HTR-8/SVneo (cell line): ENCODE results near the gene LDLRAD4.
"Not testable (repeated sequence)": the region's sequence is repeated elsewhere in the genome, so short reads cannot be mapped to it uniquely, and the experiment has no call there.

Experiments used
- DNase-seq: peaks from one replicate; pipeline ENCODE4 v3.0.0; 2011; ENCODE audit warnings: low spot score, mixed read lengths; ENCODE audit not compliant: insufficient read length
- FAIRE-seq: peaks from 2 replicates; lab custom pipeline; 2011; peaks lifted over from hg19 to GRCh38; lab: Jason Lieb, UNC

The LDLRAD4 gene

DNA sequence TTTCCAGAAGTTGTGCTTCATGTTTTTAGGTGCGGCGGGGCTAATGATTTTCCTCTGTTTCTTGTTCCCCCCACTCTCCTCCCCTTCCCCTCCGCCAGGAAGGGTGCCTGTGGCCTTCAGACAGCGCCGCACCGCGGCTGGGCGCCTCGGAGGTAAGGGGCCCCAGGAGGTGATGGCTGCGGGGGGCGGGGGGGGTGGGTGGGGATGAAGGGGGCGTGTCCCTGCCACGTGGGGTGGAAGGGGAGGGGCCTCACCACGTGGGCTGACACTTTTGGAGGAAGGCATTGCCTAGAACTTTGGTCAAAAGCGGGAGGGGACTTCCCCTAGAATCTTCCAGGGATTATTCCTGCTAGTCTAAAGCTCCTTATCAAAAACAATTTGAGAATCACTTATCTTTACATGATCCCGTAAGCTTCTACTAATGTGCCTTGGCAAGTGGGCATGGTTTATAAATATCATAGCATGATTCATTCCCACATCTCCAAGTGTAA lies 424.7 kb downstream of the LDLRAD4 start:
- FAIRE-seq (no peak), DNase-seq (no peak)

DNA sequence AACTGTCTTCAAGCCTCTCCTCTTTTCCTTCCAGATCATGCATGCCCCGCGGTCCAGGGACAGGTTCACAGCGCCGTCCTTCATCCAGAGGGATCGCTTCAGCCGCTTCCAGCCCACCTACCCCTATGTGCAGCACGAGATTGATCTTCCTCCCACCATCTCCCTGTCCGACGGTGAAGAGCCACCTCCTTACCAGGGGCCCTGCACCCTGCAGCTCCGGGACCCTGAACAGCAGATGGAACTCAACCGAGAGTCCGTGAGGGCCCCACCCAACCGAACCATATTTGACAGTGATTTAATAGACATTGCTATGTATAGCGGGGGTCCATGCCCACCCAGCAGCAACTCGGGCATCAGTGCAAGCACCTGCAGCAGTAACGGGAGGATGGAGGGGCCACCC lies 426.5 kb downstream of the LDLRAD4 start:
- FAIRE-seq (no peak), DNase-seq (no peak)

DNA sequence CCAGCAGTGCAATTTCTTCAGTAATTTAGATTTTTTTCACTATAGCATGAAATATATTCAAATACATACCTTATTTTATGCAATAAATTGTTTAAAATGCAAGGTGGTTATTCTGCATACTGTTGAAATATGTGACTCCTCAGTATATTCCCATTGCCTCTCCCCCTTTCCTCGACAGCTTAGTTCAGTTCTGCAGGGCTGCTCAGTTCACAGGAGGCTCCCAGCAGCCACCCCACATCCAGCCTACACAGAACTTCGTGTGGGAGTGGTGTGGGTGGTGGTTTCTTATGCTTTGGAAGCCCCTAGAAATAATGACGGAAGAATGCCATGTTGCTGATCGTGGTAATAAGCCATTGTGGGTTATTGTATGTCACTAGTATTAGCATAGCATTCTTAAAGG lies 428.1 kb downstream of the LDLRAD4 start:
- DNase-seq, result no peak
- no peak for FAIRE-seq

DNA sequence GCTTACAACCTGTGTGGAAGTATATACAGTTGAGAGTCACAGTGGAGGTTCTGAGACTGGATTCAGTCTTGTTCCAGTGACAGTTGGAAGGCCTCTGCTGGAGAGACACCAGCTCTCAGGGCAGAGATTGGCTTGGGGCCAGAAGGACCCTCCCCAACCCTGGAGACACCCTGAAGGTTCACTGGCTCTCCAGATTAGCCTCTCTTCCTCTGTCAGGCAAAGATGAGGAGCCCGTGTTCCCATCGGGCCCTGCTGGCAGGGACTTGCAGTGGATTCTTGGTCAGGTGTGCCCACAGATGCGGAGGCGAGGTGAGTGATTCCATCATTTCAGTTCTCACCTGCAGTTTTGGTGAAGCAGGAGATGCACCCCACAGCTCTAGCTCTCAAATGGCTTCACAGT lies 429.2 kb downstream of the LDLRAD4 start:
- FAIRE-seq (no peak), DNase-seq (no peak)

DNA sequence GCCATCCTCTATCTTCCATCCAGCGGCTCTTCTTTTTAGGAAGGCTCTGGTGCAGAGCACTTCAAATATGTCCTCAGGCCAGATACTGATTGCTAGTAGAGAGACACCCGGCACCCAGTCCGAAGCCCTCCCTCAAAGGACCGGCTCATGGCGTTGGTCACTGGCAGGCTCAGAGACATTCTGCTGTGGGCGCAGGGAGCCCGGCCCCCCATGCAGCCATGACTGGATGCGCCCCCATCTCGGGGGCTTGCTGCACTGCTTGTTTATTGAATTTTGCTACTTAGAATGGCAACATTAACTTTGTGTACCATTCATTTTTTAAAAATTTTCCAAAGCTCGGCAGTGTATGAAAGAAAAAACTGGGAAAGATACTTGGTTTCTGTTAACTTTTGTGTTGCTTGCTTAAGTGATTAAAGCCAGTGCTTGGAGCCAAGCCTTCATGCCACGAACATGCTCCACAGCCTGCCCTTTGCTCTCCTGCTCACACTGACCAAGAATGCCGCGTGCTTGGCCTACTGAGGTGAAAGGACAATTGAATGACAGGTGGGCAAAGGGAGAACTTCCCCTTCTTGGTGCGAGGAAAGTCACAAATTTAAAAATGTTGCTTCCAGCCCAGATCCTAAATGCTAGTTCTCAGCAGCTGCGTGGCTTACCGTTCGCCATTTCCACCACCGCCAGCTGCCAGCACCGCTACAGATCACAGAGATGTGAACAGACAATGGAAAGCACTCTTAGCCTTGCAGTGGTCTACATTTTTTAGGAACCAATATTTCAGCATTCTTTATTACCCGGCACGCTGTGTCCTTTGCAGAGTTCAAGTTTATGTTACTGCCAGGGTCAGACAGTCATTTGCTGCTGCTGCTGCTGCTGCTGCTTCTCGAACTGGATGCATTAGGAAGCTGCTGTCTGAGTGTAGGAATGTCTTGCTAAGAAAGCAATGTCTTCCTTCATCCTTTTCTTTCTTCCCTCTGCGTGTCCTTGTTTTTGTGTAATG lies 431.1 kb downstream of the LDLRAD4 start:
- no peak for DNase-seq
- no peak for FAIRE-seq

DNA sequence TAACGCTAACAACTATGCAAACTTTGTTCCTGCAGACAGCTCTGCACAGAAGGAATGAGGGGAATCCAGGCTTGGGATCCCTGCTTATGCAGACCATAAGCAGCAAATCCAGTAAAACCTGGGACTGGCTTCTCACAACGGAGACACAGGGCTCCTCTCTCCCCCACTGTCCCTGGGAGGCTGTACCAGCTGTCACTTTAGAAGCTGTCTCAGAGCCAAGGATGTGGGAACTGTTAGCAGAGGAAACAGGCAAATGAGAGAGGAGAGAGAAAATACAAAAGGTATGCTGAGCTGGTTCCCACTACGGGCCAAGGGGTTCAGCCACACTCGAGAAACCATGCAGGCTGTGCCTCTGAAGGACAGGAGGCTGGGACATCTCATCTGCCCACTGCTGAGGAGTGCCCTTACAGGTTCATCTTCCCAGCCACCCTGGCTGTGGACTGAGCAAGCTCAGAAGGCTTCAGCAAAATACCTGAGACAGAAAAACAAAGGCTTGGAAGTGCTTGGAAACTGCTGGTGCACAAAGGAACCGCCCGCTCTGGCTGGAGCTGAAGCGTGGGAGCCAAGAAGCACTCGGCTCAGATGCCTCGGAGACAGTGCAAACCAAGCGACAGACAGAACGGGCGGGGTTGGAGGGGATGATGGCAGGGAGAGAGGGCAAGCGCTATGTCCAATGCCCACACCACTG lies 435.3 kb downstream of the LDLRAD4 start:
- no peak for FAIRE-seq

DNA sequence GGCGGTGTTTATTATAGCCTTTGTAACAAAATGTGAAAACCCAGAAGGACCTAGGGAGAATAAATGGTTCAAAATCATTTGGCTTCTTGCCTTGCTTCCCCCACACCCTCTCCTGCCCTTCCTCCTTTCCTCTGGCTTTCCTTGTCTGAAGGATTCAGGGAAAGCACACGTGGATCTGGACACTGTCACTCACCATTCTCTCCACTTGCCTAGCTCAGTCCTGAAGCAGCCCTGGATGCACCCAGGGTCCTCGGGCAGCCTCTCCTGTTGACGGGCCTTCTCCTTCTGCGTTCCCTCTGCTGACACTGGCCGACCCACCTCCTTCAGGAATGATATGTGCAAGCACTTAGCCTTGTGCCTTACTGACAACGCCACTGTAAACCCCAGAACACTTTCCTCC lies 439.4 kb downstream of the LDLRAD4 start:
- no peak for DNase-seq
- no peak for FAIRE-seq

More for the DNA sequence above, 435.3 kb downstream of the LDLRAD4 start:
- DNase-seq, result no peak

DNA sequence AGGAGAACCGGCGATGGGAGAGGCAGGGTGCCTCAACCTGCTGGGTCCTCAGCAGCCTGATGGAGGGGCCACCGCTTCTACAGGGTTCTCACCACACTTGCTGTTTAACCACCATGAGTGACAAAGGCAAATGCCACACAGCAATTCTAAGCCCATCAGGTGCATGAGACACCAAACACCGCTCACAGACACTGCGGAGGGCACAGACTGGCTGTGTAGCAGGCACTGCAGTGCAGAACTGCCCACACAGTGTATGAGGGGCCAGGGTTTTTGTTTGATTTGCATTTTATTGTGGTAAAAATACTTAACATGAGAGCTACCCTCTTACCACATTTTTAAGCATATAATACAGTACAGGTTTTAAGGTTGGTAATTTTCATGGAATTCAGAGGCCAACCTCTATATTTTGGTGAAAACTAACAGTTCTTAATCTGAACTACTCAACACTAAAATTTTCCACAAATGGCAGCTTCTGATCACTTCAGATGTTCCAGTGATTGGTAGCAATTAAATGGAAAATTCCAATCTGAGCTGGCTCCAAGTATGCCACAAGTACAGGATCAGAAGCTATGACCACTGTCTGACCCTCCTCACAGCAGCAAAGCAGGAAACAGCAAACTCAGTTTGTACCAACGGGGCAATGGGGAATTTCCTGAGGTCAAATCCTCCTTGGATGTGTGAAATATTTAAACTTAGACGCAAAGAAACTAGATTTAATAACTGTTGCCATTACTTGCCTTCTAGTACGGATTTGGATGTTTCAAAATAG lies 440.1 kb downstream of the LDLRAD4 start:
- no peak for DNase-seq
- FAIRE-seq, result no peak

DNA sequence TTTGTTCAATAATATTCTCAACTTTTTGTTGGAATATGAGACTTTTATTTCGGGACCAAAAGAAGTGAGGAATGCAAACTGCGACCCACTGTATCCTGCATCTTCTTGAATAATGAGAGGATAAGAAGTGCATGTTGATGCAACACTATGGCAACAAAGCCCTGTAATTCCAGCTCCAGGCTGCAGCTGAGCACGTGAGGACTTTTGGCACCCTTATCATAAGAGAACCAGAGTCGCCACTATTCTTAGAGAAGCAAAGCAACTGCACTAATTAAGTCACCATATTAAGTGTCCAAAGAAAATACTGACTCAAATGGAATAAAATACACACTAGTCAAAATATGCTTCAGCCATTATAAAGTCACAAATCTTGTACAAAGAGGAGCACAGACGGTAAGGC lies 441.9 kb downstream of the LDLRAD4 start:
- no peak for FAIRE-seq
- DNase-seq, result no peak

DNA sequence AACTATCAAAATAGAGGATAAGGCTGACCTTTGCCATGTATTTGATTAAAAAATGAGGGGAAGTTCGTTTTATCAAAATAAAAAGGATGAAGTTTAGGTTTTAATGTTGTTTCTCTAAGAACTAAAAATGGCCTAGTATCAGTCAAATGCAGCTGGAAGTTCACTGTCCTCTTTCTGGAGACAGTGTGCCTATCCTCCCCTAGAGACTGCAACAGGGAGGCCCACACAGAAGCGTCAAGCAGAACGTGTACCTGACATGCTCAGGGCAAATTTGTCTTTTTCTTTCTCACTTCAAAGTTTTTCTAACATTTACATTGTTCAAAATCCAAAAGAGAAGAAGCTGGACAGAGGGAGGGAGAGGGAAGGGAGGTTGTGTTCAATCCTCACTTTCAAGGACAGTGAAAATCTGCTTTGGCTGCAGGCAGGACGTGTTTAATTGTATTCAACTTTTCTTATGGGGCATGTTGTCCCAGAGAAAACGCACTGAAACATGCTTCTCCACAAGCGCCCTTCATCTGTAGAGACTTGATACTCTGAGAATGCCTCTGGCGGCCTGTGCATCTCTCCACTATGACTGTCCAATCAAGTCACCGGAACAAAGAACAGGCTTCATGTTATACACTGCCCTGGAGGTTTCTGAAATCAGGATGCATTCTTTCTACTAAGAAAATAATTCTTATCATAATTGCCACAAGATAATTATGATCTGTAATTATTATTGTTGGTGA lies 442.7 kb downstream of the LDLRAD4 start:
- FAIRE-seq (no peak), DNase-seq (no peak)

DNA sequence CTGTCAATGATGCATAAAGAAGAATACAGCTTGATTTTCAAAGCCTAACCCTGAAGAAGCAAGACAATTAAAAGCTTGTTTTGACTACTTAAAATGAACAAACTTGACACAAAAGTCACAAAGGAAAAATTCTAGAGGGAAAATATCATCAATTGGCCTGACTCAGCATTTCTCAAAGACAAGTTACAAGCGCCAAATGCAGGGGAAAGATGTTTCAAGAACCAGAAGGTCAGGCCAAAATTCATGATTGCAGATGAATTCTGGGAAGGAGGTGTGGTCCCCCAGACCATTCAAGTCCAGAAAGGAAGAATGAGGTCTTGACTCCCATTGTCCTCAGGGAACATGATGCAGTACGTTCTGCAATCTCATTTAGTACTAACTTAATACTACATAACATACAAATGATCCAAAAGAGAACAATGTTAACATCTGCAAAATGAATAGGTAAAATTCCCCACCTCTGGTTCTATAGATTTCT lies 443.3 kb downstream of the LDLRAD4 start:
- no peak for FAIRE-seq
- no peak for DNase-seq

DNA sequence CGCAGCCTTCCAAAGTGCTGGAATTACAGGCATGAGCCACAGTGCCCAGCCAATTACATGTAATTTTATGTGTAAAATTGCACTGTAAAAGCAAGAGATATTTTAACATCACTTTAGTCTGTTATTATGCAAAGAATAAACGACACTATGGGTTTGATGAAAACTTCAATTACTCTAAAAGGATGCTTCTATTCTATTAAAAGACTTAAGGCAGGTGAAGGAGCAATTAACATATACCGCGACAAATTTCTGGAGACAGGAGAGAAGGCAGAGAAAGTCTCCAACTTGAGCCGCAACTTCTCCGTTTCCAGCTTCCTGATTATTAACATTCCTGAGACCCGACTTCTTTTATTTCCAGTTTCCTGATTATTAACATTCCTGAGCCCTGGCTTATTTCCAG lies 454.1 kb downstream of the LDLRAD4 start:
- DNase-seq (no peak), FAIRE-seq (no peak)

DNA sequence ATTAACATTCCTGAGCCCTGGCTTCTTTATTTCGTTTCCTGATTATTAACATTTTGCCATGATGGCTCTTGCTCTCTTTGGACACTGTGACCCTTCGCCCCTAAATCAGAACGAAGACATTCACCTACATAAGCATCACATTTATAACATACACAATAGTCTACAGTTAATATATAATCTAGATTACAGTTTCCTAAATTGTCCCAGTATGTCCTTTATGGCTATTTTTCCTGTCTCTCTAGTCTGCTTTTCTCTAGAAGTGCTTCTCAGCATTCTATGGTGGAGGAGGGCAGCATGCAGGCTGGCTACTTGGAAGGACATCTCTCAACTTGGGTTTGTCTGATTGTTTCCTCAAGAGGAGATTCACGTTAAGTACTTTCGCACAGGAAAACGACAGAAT lies 457.9 kb downstream of the LDLRAD4 start:
- FAIRE-seq (no peak), DNase-seq (no peak)

DNA sequence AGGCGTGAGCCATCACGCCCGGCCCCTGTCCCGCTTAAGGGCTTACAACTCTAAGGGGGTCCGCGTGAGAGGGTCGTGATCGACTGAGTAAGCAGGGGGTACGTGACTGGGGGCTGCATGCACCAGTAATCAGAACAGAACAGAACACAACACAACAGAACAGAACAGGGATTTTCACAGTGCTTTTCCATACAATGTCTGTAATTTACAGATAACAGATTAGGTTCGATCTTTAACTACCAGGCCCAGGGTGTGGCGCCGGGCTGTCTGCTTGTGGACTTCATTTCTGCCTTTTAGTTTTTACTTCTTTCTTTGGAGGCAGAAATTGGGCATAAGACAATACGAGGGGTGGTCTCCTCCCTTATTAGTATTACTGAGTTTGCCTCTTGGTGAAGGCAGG lies 458.8 kb downstream of the LDLRAD4 start:
- not testable (repeated sequence) for FAIRE-seq, DNase-seq

DNA sequence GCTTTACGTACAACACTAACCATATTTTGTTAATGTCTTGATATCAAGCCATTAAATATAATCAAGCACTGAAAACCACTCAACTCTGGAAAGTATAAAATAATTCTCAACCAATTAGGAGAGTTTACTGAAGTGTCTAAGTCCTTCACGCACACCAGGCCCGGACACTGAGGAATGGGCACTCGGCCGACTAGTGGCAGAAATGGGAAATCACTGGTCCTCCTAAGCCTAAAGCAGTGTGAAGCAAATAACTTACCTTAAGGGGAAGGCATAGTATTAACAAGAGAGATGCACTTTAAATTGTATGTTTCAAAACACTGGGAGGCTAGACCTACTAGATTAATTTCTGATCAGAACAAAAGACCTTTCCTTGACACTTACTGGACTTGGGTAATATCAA lies 462.1 kb downstream of the LDLRAD4 start:
- DNase-seq (no peak), FAIRE-seq (no peak)

DNA sequence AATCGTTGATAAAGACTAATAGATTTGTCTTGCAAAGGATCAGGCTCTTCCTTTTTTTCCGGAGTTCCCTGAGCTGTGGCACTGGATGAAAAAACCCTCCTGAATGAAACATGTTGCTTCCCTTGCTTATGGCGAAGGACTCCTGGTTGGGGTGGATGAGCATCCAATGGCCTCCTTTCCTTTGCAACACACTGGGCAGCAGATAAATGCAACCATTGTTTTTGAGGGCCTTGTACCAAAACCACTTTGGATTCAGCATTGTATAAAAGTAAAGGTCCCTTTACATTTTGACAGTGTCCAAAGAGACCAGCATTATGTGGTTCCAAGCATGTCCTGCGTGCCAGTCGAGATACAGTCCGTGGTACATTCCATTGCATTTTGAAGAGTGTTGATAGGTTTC lies 463.1 kb downstream of the LDLRAD4 start:
- FAIRE-seq, result no peak
- no peak for DNase-seq

DNA sequence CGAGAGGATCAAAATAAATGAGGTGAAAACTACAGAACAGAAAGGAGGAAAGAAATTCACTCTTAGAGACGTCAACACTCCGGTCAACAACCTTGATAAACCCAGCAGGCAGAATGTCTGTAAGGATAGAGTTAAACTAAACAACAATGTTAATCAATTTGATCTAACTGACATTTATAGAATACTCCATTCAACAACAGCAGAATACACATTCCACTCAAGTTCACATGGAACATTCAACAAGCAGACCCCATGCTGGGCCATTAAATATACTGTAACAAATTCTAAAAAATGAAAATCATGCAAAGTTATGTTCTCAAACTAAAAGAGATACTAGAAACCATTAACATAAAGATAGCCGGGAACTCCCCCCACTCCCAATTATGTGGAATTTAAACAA lies 466.0 kb downstream of the LDLRAD4 start:
- no peak for DNase-seq
- FAIRE-seq, result no peak

DNA sequence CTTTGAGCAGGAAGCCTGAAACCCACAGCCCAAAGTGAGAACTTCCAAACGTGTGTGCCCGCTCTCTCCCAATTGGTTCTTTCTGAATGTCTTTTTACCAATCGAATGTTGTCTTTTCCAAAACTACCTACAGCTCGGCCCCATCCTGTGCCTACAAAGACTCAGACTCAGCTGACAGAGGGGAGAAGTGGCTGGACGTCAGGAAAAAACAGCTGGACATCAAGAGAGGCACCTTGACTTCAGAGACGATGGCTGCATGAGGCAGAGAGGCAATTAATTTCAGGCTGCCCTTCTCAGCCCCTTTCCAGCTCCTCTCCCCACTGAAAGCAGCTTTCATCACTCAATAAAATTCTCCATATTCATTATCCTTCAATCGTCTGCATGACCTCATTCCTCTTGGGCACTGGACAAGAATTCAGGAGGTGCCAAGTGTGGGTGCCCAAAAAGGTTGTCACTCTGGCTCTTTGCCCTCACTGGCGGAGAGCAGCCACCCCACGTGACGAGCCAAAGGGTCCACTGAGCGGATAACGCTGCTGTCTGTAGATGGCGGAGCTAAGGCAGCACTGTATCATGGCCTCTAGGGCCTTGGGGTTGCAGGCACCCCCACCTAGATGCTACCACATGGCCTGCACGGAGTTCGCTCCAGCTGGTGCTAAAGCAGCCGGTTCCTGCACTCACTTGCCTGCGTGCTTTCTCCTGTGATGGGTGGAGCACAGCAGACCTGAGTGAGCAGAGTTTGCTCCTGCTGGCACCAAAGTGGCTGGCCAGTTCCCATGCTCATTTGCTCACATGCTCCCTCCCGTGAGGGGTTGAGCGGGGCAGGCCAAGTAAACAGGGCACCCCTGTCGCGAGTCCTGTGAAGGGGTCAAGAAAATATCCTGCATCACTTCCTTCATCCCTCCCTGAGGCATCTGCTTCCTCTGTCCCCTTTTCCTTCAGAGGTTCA lies 469.9 kb downstream of the LDLRAD4 start:
- FAIRE-seq (no peak), DNase-seq (no peak)

DNA sequence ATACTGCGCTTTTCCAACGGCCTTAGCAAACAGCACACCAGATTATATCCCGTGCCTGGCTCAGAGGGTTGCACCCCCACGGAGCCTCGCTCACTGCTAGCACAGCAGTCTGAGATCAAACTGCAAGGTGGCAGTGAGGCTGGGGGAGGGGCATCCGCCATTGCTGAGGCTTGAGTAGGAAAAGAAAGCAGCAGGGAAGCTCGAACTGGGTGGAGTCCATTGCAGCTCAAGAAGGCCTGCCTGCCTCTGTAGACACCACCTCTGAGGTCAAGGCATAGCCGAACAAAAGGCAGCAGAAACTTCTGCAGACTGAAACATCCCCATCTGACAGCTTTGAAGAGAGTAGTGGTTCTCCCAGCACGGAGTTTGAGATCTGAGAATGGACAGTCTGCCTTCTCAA lies 471.5 kb downstream of the LDLRAD4 start:
- FAIRE-seq, DNase-seq: not testable (repeated sequence)
